K562 (cell line): ENCODE measurements around the gene MBP. TPM values are rescaled to one million over a fixed set of nuclear protein-coding genes. Genes with fewer than 3 reads are reported as not detected.

Experiments used
- ATAC-seq: fragments of 200-7000 bp; cut with Tn5 transposase; 3 replicates; pipeline ENCODE4 v1.9.1; 2020; ENCODE audit warnings: moderate library complexity
- BruUV-seq: library from RNA; stranded (reverse); fragments of 400-500 nt; replicated peaks from 2 replicates; lab custom pipeline; 2021; lab: Mats Ljungman, UMichigan
- CTCF ChIA-PET: fragments of 300-600 bp; formaldehyde crosslinking; extraction: SDS; loops from one replicate; lab custom pipeline; 2021; ENCODE audit warnings: low intra/inter-chr PET ratio; lab: Yijun Ruan, JAX
- POLR2A ChIA-PET: fragments of 300-600, 350-650 bp; sonication (Branson Sonifier 250); formaldehyde crosslinking; extraction: SDS; loops from one replicate; lab custom pipeline; 2021; ENCODE audit warnings: antibody characterized with exemption, inconsistent platforms; lab: Yijun Ruan, JAX
- DNase-seq, 4 experiments: peaks; one replicate each; pipeline versions ENCODE4 v3.0.0 to v3.0.0-alpha.2; 2011 to 2018; ENCODE audit warnings: low spot score in 3 of 4, mixed read lengths in 3 of 4; ENCODE audit errors: extremely low read depth in 1 of 4
- FAIRE-seq: peaks from 2 replicates; lab custom pipeline; 2011; peaks lifted over from hg19 to GRCh38; lab: Jason Lieb, UNC
- H2AFZ ChIP-seq: 2 replicates; pipeline ENCODE4 v1.6.0; 2011; ENCODE audit warnings: low read depth, low read length, control low read depth, inconsistent platforms
- H3K27ac ChIP-seq: fragments of 200-600 bp; 3 replicates; pipeline ENCODE4 v1.8.0; 2011; ENCODE audit warnings: low read depth, mild to moderate bottlenecking, control low read depth, inconsistent platforms, low read length, moderate library complexity, mixed read lengths; ENCODE audit errors: extremely low read depth
- H3K27me3 ChIP-seq, 2 experiments: fragments of 300-600 bp in 1 of 2; 2 replicates in 1 of 2; 3 replicates in 1 of 2; pipeline versions ENCODE4 v1.6.0 to v1.8.0; 2011; ENCODE audit warnings: inconsistent platforms in 2 of 2, low read length in 2 of 2, mild to moderate bottlenecking in 1 of 2, mixed read lengths in 1 of 2, moderate library complexity in 1 of 2; ENCODE audit not compliant: control insufficient read depth in 2 of 2, insufficient read depth in 2 of 2
- H3K36me3 ChIP-seq: fragments of 300-600 bp; 3 replicates; pipeline ENCODE4 v1.8.0; 2011; ENCODE audit warnings: mild to moderate bottlenecking, low read length, inconsistent platforms; ENCODE audit not compliant: control insufficient read depth, insufficient read depth
- H3K4me1 ChIP-seq, 2 experiments: fragments of 200-600 bp in 1 of 2; replicated peaks in 1 of 2; 2 replicates in 1 of 2; 3 replicates in 1 of 2; pipeline versions ENCODE4 v1.5.1 to v1.8.0; 2011; ENCODE audit warnings: inconsistent platforms in 2 of 2, low read length in 2 of 2, mild to moderate bottlenecking in 1 of 2, mixed read lengths in 1 of 2, moderate library complexity in 1 of 2; ENCODE audit not compliant: control insufficient read depth in 2 of 2, insufficient read depth in 2 of 2
- H3K4me2 ChIP-seq: 2 replicates; pipeline ENCODE4 v1.6.1; 2011; ENCODE audit warnings: low read length, control low read depth, inconsistent platforms, mixed read lengths; ENCODE audit not compliant: insufficient read depth
- H3K4me3 ChIP-seq: fragments of 200-600 bp; sonication (generic), shearing (Covaris generic); 2 replicates; pipeline ENCODE4 v1.5.1; 2016; ENCODE audit warnings: control low read depth, inconsistent platforms
- H3K79me2 ChIP-seq: fragments of 200-600 bp; 3 replicates; pipeline ENCODE4 v1.8.0; 2011; ENCODE audit warnings: low read length, inconsistent platforms; ENCODE audit not compliant: control insufficient read depth, insufficient read depth
- H3K9ac ChIP-seq, 2 experiments: 2 replicates each; pipeline versions ENCODE4 v1.6.0 to v1.6.1; 2011; ENCODE audit warnings: low read depth in 2 of 2, low read length in 2 of 2, control low read depth in 1 of 2, inconsistent platforms in 1 of 2, mild to moderate bottlenecking in 1 of 2, mixed read lengths in 1 of 2; ENCODE audit not compliant: insufficient read depth in 1 of 2
- H3K9me1 ChIP-seq: one replicate; pipeline ENCODE4 v1.6.0; 2011; ENCODE audit warnings: inconsistent platforms, mild to moderate bottlenecking, low read length, moderate library complexity; ENCODE audit not compliant: control insufficient read depth, insufficient read depth
- H3K9me3 ChIP-seq: replicated peaks from 2 replicates; pipeline ENCODE4 v1.5.1; 2011; ENCODE audit warnings: low read depth, low read length, inconsistent platforms; ENCODE audit not compliant: control insufficient read depth, insufficient read depth
- H4K20me1 ChIP-seq: replicated peaks from 2 replicates; pipeline ENCODE4 v1.6.1; 2011; ENCODE audit warnings: low read length, inconsistent platforms, mixed read lengths; ENCODE audit not compliant: control insufficient read depth, insufficient read depth
- CHCHD3 ChIP-seq: fragments of 250-450 bp; sonication (Bioruptor Pico); IDR thresholded peaks from 2 replicates; pipeline ENCODE4 v2.1.2; 2022; ENCODE audit warnings: mild to moderate bottlenecking
- CTCF ChIP-seq, 3 experiments: IDR thresholded peaks in 2 of 3; conservative IDR thresholded peaks in 1 of 3; 2 replicates each; pipeline ENCODE4 v1.5.1; 2011 to 2012; ENCODE audit warnings: low read length in 3 of 3, mild to moderate bottlenecking in 3 of 3, control low read depth in 2 of 3, improper control_type of control experiment in 1 of 3, inconsistent platforms in 1 of 3, low read depth in 1 of 3, mixed read lengths in 1 of 3, moderate library complexity in 1 of 3; ENCODE audit not compliant: insufficient read depth in 2 of 3
- RAD21 ChIP-seq, 2 experiments: fragments of 250-450 bp in 1 of 2; fragments of 450-650 bp in 1 of 2; sonication (Bioruptor Pico) in 1 of 2; formaldehyde crosslinking in 1 of 2; IDR thresholded peaks in 1 of 2; conservative IDR thresholded peaks in 1 of 2; 2 replicates each; pipeline versions ENCODE4 v1.4.0 to v1.8.0; 2020 to 2022; ENCODE audit warnings: mild to moderate bottlenecking in 2 of 2, moderate library complexity in 1 of 2
- SRSF1 ChIP-seq: fragments of 200-400 bp; formaldehyde crosslinking; IDR thresholded peaks from 2 replicates; pipeline ENCODE4 v1.6.1; 2017; ENCODE audit warnings: mild to moderate bottlenecking, low read depth, low read length, moderate library complexity
- SUPT5H ChIP-seq: fragments of 450-650 bp; IDR thresholded peaks from 2 replicates; pipeline ENCODE4 v1.6.1; 2016
- WGBS: fragments of 100-300 bp; shearing (Covaris generic); methylation state at CpG from one replicate; pipeline ENCODE4 v1.1.6; 2016; ENCODE audit warnings: low coverage, mixed read lengths; ENCODE audit not compliant: insufficient coverage; ENCODE audit errors: missing lambda C conversion rate; 5-methylcytosine and 5-hydroxymethylcytosine counted together
- in situ Hi-C: fragments of 300-500 bp; cut with MboI; formaldehyde crosslinking; loops from 4 replicates; pipeline ENCODE4 v1.15.0; 2018; ENCODE audit warnings: inconsistent platforms, mixed read lengths
- intact Hi-C: fragments of 100-400 bp; cut with micrococcal nuclease; formaldehyde crosslinking; loops from 2 replicates; pipeline ENCODE4 v1.14.2; 2022
- polyA plus RNA-seq, 8 experiments: library from polyadenylated mRNA; depleted of rRNA in 4 of 8; stranded (reverse) in 5 of 8; unstranded in 3 of 8; fragments of >200 nt; fragmentation: Nextera tagmentation in 2 of 8; fragmentation: Illumina TruSeq in 1 of 8; extraction: Ambion mirVana in 2 of 8; extraction: Trizol in 1 of 8; gene quantifications; 2 replicates each; pipeline versions ENCODE4 v1.2.1 to v1.2.3, GENCODE V29; 2011 to 2014; ENCODE audit warnings: inconsistent platforms in 1 of 8, missing spikeins in 1 of 8
- total RNA-seq, 7 experiments: library from RNA; depleted of rRNA in 6 of 7; stranded (reverse); fragments of >200 nt in 6 of 7; fragmentation: Illumina TruSeq in 2 of 7; extraction: Trizol in 2 of 7; gene quantifications; 2 replicates each; pipeline versions ENCODE4 v1.2.1 to v1.2.3, GENCODE V29; 2011 to 2021; ENCODE audit warnings: low replicate concordance in 1 of 7

Gene MBP
- total and polyA plus RNA-seq, 9 of the 15 experiments (the other 6 are each of a cell fraction or from before 2014, with no cell fraction given) = 0.09 TPM; not detected in 8

- no peaks in the 10 kb centered on the region for H3K4me1 ChIP-seq
- no peak for FAIRE-seq
- BruUV-seq = no TSS peak
- no peaks in the 10 kb centered on the region for H3K9me1 ChIP-seq
- peaks cover 0 to 14% of the 10 kb centered on the region in 2 experiments; a peak in 3 of 5 replicates for H3K27me3 ChIP-seq
- in situ Hi-C loops (no loop called here), intact Hi-C loops (no loop called here)
- no peak overlapping the region for H2AFZ ChIP-seq
- H3K79me2 ChIP-seq = no peaks in the 10 kb centered on the region
- H3K27ac ChIP-seq = no peak overlapping the region
- H3K4me2 ChIP-seq = no peak overlapping the region
- H3K4me3 ChIP-seq = no peak overlapping the region
- no peak for DNase-seq
- TF ChIP-seq SUPT5H = no peak
- under 1% methylated on average over 11 of the region's 12 CpGs for WGBS
- H3K9me3 ChIP-seq = no peaks in the 10 kb centered on the region
- no peak overlapping the region for H3K9ac ChIP-seq
- no peaks in the 10 kb centered on the region for H3K36me3 ChIP-seq
- CTCF ChIA-PET = no interaction called here
- no peak for ATAC-seq
- POLR2A ChIA-PET = no interaction called here
- H4K20me1 ChIP-seq = no peaks in the 10 kb centered on the region
These were observed 70.0 kb downstream of the MBP start for GRCh38 chr18:77062518-77063003.

- no peak overlapping the region for H2AFZ ChIP-seq
- H3K79me2 ChIP-seq = no peaks in the 10 kb centered on the region
- H3K9me3 ChIP-seq = no peaks in the 10 kb centered on the region
- H3K27me3 ChIP-seq = peaks cover 0 to 13% of the 10 kb centered on the region in 2 experiments
- no TSS peak for BruUV-seq
- in situ Hi-C loops (no loop called here), intact Hi-C loops (no loop called here)
- H3K4me1 ChIP-seq = no peaks in the 10 kb centered on the region
- H3K27ac ChIP-seq = no peak overlapping the region
- no peak overlapping the region for H3K4me3 ChIP-seq
- DNase-seq = peak in 2 of 4 experiments; percentile 3 to 8
- H3K9me1 ChIP-seq = no peaks in the 10 kb centered on the region
- WGBS = 2% methylated on average over 10 of the region's 15 CpGs
- ChIA-PET POLR2A (no interaction called here), CTCF (no interaction called here)
- peak; percentile 56; the same call in 2 of the 3 replicates for ATAC-seq
- no peaks in the 10 kb centered on the region for H3K36me3 ChIP-seq
- no peak overlapping the region for H3K4me2 ChIP-seq
- TF ChIP-seq RAD21 (CRISPR knock-in tag; conservative IDR thresholded peaks at IDR 0.05 in 1 of 2, IDR thresholded peaks at IDR 0.05 in 1 of 2) (peak in 1 of 2 experiments; percentile 20; a peak in 1 of 4 replicates), SRSF1 (no peak), CTCF (IDR thresholded peaks at IDR 0.05 in 2 of 3, conservative IDR thresholded peaks at IDR 0.05 in 1 of 3; ENCODE audit: insufficient read depth in 2 of 3, low read depth in 1 of 3, low read length in 3 of 3) (peak in 1 of 3 experiments; percentile 35; a peak in 2 of 6 replicates), CHCHD3 (CRISPR knock-in tag) (no peak)
- no peak overlapping the region for H3K9ac ChIP-seq
- FAIRE-seq = no peak
- H4K20me1 ChIP-seq = no peaks in the 10 kb centered on the region
These were observed 70.6 kb downstream of the MBP start for GRCh38 chr18:77061946-77062517.
